ENCODE data around the gene EML3.
"Not testable (repeated sequence)": the region's sequence is repeated elsewhere in the genome, so short reads cannot be mapped to it uniquely, and the experiment has no call there.

The EML3 gene

DNA sequence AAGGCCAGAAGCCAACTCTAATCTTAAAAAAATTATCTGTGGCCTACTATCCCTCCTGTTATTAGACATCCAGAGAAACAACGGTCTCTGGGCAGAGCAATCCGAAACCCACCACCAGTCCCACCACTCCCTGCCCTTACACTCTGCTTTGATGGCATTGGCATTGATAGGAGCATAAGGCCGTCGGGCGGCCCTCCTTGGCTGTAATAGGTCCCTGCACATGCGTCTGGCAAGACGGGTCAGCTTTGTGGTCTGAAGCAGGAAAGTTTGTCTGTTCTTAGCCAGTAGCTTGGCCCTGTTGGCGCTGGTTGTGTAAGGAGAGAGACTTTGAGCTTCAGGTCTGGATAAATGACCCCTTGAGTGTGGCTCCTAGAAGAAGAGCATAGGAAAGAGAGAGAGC lies 17.5 kb downstream of the EML3 start:
- DNase-seq: no peak

GRCh38 chr11:62593434-62594044 lies 19.0 kb downstream of the EML3 start:
- DNase-seq: peak; percentile 81

DNA sequence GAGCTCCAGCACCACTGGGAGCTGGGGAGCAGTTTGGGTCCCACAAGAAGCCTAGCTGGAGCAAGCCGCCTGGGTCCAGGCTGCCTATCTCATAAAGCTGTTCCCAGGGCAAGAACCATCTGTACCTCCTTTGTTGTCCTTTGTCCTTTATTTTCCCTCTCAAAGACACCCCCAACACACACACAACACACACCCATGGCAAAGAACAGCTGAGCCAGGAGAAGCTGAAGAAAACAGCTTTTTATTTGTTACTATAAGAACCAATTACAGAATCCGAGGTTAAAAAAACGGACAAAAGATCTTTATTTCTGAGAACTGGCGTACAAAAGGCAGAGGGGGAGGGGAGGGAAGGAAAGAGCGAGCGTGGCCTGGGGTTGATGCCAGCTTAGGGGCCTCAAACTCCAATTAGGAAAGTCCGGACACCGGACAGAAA lies 19.6 kb downstream of the EML3 start:
- no peak for DNase-seq

- no peak for DNase-seq
Observed at GRCh38 chr11:62592146-62592815, 20.3 kb downstream of the EML3 start.

DNA sequence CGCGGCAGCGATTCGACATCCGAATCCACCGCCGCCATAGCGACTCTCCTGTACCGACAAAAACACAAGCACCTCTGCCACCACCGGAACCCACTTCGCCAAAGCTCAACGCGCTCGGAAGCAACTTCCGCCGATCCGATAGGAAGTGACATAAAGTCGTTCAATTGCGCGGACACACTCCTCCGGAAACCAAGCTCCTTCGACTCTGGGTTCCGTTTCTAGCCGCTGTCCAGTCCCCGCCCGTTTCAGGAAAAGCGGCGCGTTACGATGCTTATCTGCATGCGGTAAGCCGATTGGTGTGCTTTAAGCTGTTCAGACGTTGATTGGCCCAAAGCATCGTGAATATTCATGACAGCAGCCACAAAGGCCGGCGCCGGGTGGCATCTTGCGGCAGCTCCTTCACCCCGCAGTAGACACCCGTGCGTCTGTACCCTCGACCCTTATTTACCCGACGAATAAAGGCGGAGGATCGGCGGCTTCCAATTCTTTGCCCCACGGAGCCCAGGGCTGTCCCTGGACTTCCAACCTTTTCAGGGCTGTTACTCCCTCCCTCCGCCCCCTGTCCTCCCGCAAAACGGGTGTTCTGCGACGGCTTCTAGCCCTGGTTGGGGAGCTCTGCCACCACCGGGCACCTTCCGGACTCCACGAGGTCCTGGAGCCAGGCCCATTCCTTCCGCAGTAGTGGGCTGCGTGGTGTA lies 21.0 kb downstream of the EML3 start, which contains the start of gene TUT1:
TSS of gene TUT1 (minus strand) at position 76 of the 698 bp plus-strand sequence. CDS start at position 38, 38 bp downstream.
- peak; percentile 97 for DNase-seq

GRCh38 chr11:62588966-62589637 lies 23.5 kb downstream of the EML3 start:
- peak; percentile 40 for DNase-seq

DNA sequence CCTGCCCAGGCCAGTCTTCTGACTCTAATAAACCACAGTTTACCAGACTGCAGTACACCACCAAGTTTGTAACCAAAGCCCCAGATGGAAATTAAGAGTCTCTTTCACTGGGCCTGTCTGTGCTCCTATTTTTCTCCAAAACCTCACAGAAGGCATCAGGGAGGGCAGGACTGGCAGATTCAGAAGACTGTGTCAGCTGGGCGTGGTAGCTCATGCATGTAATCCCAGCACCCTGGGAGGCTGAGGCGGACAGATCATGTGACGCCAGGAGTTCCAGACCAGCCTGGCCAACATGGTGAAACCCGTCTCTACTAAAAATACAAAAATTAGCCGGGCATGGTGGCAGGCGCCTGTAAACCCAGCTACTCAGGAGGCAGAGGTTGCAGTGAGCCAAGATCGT lies 27.2 kb downstream of the EML3 start:
- DNase-seq: not testable (repeated sequence)

DNA sequence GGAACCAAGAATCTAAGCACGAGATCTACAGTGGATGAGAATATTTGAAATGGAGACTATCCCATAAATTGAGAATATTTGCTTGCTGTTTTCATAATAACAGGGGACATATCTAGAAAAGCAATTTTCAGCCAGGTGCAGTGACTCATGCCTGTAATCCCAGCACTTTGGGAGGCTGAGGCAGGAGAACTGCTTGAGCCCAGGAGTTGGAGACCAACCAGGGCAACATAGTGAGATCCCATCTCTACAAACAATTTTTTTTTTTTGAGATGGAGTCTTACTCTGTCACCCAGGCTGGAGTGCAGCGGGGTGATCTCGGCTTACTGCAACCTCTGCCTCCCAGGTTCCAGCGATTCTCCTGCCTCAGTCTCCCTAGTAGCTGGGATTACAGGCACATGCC lies 30.8 kb downstream of the EML3 start:
- not testable (repeated sequence) for DNase-seq

DNA sequence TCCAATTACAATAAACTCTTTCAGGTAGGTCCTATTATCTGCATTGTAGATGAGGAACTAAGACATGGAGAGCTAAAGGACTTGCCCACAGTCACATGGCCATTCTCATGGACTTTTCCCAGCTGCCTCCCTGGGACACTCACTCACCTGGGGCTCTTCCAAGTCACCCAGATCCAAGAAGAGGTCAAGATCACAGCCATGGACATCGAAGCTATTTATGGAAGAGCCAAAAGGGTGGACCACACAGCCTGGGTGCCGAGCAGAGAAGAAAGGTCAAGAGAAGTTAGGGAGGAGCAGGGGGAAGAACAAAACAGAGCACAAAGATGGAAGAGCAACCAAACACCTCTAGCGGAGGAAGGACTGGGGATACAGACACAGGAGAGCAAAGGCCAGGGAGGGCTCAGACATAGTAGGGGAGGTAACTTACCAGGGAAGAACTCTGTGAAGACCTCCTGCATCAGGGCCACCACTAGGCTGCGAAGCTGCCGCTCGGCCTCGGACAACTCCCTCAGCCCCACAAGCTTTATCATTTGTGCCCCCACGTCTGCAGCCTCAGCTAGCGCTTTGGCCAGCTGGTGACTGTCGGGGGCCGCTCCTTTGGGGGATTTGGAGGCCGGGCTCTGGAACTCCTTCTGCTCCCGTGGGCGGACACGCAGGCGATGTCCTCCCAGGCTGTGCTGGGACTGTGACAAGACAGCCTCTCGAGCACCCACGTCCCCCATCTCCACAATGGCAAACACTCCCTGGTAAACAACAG lies 31.4 kb downstream of the EML3 start:
- DNase-seq: no peak

DNA sequence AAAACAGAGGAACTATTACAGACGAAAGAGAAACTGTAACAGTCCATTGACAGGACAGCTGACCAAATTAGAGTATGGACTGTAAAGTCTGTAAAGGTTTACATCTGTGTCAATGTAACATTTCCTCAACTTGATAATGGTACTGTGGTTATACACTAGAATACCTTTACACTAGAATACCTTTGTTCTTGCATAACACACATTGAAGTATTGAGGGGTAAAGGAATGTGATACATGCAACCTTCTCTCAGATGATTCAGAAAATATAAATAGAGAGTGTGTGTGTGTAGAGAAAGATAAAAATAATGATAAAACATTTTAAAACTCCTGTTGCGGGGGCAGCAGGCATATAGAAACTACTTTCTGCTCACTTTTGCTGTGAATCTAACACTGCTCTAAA lies 33.3 kb downstream of the EML3 start:
- DNase-seq: no peak

DNA sequence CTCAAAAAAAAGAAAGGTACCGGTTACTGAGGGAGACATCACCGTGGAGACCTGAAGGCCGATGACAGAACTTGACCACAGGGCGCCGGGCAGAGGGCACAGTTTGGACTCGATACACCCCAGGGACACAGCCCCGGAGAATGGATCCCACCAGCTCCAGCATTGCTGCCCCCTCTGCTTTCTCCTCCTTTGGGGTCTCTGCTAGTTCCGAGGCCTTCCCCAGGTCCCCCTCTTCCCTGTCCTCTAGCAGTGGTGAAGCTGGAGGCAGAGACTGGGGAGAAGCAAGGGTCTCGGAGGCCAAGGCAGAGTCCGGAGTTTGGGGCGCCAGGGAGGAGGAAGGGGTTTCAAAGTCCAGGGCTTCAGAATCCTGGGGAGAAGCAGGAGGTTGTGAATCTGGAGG lies 34.0 kb downstream of the EML3 start:
- DNase-seq: no peak

DNA sequence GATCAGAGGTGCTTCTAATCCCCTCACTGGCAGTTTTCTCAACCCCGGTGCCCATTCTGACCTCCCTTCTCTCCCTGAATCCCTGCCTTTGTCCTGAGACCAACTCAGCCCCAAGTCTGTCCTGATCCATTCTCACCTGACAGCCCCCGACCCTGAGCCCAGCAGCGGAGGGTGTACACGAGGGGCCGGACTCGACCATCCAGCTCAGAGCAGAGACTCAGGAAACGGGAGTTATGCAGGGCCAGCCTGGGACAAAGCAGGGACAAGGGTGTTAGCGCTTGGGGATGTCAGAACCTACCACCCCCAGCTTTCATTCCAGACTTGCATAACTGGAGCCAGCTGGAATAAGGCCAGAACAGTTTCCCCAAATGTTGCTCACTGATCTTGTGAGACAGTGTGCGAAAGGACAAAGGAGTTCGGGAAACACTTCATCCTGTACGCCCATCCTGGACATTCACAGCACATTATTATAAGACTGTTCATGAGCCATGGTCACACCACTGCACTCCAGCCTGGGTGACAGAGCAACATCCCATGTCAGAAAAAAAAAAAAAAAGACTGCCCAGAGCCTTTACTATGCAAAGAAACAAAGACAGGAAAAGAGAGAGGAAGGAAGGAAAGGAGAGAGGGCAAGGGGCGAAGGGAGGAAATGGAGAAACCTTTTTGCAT lies 35.4 kb downstream of the EML3 start:
- no peak for DNase-seq

- no peak for DNase-seq
Observed at GRCh38 chr11:62575837-62576236, 36.7 kb downstream of the EML3 start.

- DNase-seq: no peak
Observed at GRCh38 chr11:62575156-62575555, 37.4 kb downstream of the EML3 start.

GRCh38 chr11:62574363-62575071 lies 38.1 kb downstream of the EML3 start:
- DNase-seq: no peak

- peak; percentile 98 for DNase-seq
Observed at GRCh38 chr11:62573592-62574362, 38.8 kb downstream of the EML3 start, which contains the start of gene EEF1G. TSS of gene EEF1G (minus strand) at chr11:62573891. CDS start at chr11:62573842, 49 bp downstream.

- DNase-seq: peak; percentile 36
Observed at GRCh38 chr11:62573006-62573591, 39.5 kb downstream of the EML3 start.

DNA sequence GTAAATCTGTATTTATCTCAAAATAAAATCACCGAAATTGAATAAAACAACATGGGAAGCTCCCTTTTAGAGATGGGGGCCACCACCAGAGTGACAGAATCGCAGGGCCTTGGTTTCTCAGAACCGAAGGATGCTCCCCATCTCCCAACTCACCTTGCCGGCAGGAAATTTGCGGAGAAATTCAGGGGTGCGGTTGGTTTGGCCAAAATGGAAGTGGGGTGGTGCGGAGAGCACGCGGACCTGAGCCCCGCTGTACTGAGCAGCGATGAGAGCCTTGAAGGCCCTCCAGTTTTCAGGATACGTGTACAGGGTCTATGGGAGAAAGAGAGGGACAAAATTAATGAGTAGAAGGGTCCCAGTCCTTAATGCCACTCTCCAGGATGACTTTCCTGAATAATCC lies 40.1 kb downstream of the EML3 start:
- DNase-seq: no peak

DNA sequence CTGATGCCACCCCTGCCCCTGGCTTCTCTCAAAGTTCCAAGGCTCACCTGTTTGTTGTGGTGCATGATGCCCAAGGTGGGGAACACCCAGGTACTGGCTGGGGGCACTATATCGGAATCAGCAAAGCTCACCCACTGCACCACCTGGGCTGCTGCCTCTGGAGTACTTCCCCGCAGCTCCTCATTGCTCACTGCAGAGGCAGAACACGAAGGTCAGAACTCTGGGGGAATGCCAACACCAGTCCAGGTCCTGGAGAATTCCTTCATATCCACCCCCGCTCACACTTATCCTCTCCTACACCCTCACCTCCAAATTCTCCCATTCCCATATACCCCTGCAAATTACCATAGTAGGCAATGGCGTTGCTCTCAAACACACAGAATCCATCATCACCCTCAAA lies 41.1 kb downstream of the EML3 start:
- DNase-seq: not testable (repeated sequence)

GRCh38 chr11:62570903-62571302 lies 41.7 kb downstream of the EML3 start:
- not testable (repeated sequence) for DNase-seq
